ENCODE measurements around the gene BSPRY.

Gene BSPRY

GRCh38 chr9:113349445-113350094 is at the start of gene BSPRY:
Gene BSPRY, plus strand, starts transcription at chr9:113349541. Its CDS starts 39 bp downstream, at chr9:113349580.
- DNase-seq: peak; percentile 61

GRCh38 chr9:113299800-113300292 is 49.5 kb upstream of the BSPRY start:
- no peak for DNase-seq

- no peak for DNase-seq
Observed at GRCh38 chr9:113301548-113301947, 47.8 kb upstream of the BSPRY start.

GRCh38 chr9:113302792-113303418 is 46.4 kb upstream of the BSPRY start, which contains the start of gene RNF183:
Gene RNF183, minus strand, starts transcription at chr9:113303376. Its CDS starts 5,192 bp downstream, at chr9:113298184.
- no peak for DNase-seq

- DNase-seq: no peak
Observed at GRCh38 chr9:113306566-113306965, 42.8 kb upstream of the BSPRY start.

- DNase-seq: no peak
Observed at GRCh38 chr9:113307396-113307975, 41.9 kb upstream of the BSPRY start.

- peak; percentile 48 for DNase-seq
Observed at GRCh38 chr9:113309204-113309813, 40.0 kb upstream of the BSPRY start.

- no peak for DNase-seq
Observed at GRCh38 chr9:113310538-113310937, 38.8 kb upstream of the BSPRY start.

- DNase-seq: no peak
Observed at GRCh38 chr9:113311961-113312360, 37.4 kb upstream of the BSPRY start.

- DNase-seq: no peak
Observed at GRCh38 chr9:113313261-113313660, 36.1 kb upstream of the BSPRY start.

GRCh38 chr9:113315231-113315630 is 34.1 kb upstream of the BSPRY start:
- DNase-seq: no peak

GRCh38 chr9:113316030-113316429 is 33.3 kb upstream of the BSPRY start:
- no peak for DNase-seq

GRCh38 chr9:113317777-113318176 is 31.6 kb upstream of the BSPRY start:
- DNase-seq: no peak

GRCh38 chr9:113319054-113319453 is 30.3 kb upstream of the BSPRY start:
- DNase-seq: no peak

GRCh38 chr9:113320051-113320450 is 29.3 kb upstream of the BSPRY start:
- no peak for DNase-seq

- DNase-seq: no peak
Observed at GRCh38 chr9:113322671-113323070, 26.7 kb upstream of the BSPRY start.

- no peak for DNase-seq
Observed at GRCh38 chr9:113326230-113326629, 23.1 kb upstream of the BSPRY start.

GRCh38 chr9:113328045-113328782 is 21.1 kb upstream of the BSPRY start:
- no peak for DNase-seq

GRCh38 chr9:113331780-113332179 is 17.6 kb upstream of the BSPRY start:
- no peak for DNase-seq

- no peak for DNase-seq
Observed at GRCh38 chr9:113337714-113338113, 11.6 kb upstream of the BSPRY start.

- DNase-seq: peak; percentile 88
Observed at GRCh38 chr9:113340011-113340699, 9.2 kb upstream of the BSPRY start, which contains the start of gene WDR31. Gene WDR31, minus strand, starts transcription at chr9:113340275. Its CDS starts 8,253 bp downstream, at chr9:113332022.

Data from activated CD4-positive, alpha-beta T cell treated with anti-CD3 and anti-CD28 coated beads, Interleukin-2, amount 50 U/mL, for 16 hours (primary cell).